ENCODE results near the gene SULT1A2.

GRCh38 chr16:28563218-28563617 lies 33.6 kb downstream of the SULT1A2 start:
- TF ChIP-seq, protein P1, sequence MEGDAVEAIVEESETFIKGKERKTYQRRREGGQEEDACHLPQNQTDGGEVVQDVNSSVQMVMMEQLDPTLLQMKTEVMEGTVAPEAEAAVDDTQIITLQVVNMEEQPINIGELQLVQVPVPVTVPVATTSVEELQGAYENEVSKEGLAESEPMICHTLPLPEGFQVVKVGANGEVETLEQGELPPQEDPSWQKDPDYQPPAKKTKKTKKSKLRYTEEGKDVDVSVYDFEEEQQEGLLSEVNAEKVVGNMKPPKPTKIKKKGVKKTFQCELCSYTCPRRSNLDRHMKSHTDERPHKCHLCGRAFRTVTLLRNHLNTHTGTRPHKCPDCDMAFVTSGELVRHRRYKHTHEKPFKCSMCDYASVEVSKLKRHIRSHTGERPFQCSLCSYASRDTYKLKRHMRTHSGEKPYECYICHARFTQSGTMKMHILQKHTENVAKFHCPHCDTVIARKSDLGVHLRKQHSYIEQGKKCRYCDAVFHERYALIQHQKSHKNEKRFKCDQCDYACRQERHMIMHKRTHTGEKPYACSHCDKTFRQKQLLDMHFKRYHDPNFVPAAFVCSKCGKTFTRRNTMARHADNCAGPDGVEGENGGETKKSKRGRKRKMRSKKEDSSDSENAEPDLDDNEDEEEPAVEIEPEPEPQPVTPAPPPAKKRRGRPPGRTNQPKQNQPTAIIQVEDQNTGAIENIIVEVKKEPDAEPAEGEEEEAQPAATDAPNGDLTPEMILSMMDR (IDR thresholded peaks at IDR 0.05; ENCODE audit: low read depth, low read length), result no peak
- TF ChIP-seq MAX (IDR thresholded peaks at IDR 0.05; ENCODE audit: low read depth, low read length), result no peak
- no peak for TF ChIP-seq POLR2A (IDR thresholded peaks at IDR 0.05; ENCODE audit: extremely low read depth, insufficient read length)

All from NB4 (cell line).